Activated T-cell treated with anti-CD3 and anti-CD28 coated beads, Interleukin-2, amount 50 U/mL, for 4 hours (primary cell): Measurements from ENCODE around the gene HTRA2. TPM values are rescaled to one million over a fixed set of nuclear protein-coding genes. Genes with fewer than 3 reads are reported as not detected.
A peak's percentile ranks its signal among the peaks of the same experiment; 100 is the strongest.

Source experiments
- ATAC-seq, 2 donors: fragments of 200-7000 bp; cut with Tn5 transposase; one replicate each; pipeline ENCODE4 v1.10.0; 2021
- DNase-seq: peaks from one replicate; pipeline ENCODE4 v3.0.0-alpha.2; 2020
- H3K27me3 Mint-ChIP-seq: one replicate; pipeline ENCODE4 v1.8.0; 2021; ENCODE audit warnings: low read depth, mixed read lengths
- H3K36me3 Mint-ChIP-seq: one replicate; pipeline ENCODE4 v1.8.0; 2022; ENCODE audit warnings: mixed read lengths; ENCODE audit not compliant: insufficient read depth
- H3K4me1 Mint-ChIP-seq: one replicate; pipeline ENCODE4 v1.8.0; 2021; ENCODE audit warnings: low read depth, mixed read lengths
- H3K4me3 Mint-ChIP-seq: one replicate; pipeline ENCODE4 v1.8.0; 2021; ENCODE audit warnings: mild to moderate bottlenecking, moderate library complexity, mixed read lengths
- H3K9me3 Mint-ChIP-seq: one replicate; pipeline ENCODE4 v1.8.0; 2021; ENCODE audit warnings: mixed read lengths
- total RNA-seq, 3 donors: library from RNA; stranded (reverse); gene quantifications; one replicate each; pipeline ENCODE4 v1.2.1, GENCODE V29; 2021

Gene HTRA2
- total RNA-seq, 3 donors from 2014 or later = 46.2 to 54.6 (median 50.5) TPM

DNA sequence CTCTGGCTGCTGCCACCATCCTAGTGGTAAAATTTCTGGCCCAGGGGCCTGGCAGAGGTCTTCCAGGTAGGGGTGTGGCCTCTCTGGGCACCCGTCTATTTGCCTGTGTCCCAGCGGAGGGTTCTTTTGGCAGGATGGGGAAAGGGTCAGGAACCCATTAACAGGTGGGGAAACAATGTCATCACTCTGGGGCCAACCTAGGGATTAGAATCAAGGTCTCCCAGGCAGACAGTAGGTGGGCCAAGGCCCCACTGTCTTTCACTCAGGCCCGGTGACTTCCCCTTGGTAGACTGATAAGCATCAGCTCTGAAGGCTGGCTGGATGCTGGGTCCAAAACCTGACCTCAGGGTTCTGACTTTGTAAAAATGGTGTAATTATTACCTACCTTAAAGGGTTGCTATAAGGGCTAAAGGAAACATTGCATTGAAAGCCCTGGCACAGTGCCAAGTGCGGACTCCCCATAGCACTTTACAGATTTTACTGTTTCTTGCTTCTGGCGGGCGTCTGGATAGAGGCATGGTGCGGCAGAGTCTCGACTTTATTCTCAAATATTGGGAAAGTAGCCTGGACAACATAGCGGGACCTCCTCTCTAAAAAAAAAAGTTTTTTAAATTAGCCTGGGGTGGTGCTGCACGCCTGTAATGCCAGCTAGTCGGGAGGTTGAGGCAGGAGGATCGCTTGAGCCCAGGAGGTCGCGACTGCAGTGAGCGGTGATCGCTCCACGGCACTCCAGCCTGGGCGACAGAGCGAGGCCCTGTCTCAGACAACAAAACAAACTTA is 32.5 kb upstream of the HTRA2 start:
- no peak for ATAC-seq
- DNase-seq = no peak
- Mint-ChIP-seq H3K9me3 (no peaks in the 10 kb centered on the region), H3K27me3 (peaks cover 45% of the 10 kb centered on the region), H3K4me3 (peak overlapping the region; percentile 81), H3K36me3 (peaks cover 16% of the 10 kb centered on the region), H3K4me1 (peaks cover 26% of the 10 kb centered on the region)

DNA sequence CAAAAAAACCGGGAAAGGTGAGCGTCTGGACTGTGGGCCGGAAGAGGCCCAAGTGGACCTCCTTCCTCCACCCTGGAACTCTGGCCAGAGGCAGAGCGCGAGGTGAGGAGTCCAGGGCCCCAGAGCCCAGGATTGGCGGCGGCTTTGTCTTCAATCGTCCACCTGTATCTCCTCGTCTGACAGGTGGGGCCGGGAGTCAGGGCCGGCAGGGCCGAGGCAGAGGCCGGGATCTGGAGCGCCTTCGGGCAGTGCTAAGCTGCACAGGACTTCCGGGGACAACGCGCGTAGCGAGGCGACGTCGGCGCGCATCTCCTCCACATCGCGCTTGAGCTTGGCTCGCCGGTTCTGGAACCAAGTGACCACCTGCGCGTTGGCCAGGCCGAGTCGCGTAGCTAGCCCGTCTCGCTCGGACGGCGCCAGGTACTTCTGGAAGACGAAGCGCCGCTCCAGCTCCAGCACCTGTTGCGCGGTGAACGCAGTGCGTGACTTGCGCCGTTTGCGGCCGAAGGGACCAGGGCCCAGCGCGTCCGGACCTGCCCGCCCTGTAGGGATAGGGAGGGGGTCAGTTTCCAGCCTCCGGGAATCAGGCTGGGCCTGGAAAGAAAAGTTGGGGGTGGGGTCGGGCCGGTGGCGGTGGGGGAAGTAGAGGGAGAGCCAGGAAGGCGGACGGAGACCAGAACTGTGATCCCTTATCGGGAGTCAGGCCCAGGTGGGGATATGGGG is 31.8 kb upstream of the HTRA2 start:
- H3K36me3 Mint-ChIP-seq = peaks cover 10% of the 10 kb centered on the region

DNA sequence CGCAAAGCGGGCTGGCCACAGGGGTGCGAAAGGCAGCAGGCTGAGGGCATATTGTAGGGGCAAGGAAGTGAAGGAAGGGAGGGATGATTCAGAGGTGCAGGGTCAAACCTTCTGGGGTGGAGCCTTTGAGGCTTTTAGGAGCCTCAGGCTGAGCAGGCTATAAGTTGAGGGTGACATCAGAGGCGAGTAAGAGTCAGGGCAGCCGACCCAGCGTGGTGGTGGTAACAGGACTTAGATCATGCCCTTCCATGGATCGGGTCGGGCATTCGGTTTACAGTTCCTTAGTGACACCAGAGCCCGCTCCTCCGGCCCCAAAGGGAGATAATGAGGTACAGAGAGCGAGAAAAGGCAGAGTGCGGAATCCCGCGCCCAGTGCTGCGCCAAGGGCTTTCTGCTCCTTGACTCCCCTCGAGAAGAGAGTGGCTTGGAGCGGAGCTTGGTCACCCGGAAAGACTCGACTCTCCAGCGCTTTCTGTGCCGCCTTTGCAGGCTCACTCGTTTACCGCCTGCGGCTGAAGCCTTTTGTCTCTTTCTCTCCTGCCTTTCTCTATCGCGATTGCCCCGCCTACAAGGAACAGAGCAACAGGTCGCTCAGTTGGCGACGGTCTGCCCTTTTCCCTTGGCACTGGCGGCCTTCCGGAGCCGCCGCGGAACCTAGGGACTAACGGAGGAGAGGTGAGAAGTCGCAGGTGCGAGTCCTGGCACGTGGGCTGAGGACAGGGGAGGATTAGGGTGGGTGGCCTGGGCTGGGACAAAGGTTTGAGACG is 31.1 kb upstream of the HTRA2 start:
- Mint-ChIP-seq H3K36me3 (peaks cover 6% of the 10 kb centered on the region), H3K27me3 (peaks cover 60% of the 10 kb centered on the region), H3K4me3 (peak overlapping the region; percentile 81), H3K9me3 (no peaks in the 10 kb centered on the region), H3K4me1 (peaks cover 36% of the 10 kb centered on the region)
- ATAC-seq (peak; percentile 45 to 63), DNase-seq (no peak)

More for the DNA sequence above, 31.8 kb upstream of the HTRA2 start:
- no peaks in the 10 kb centered on the region for H3K9me3 Mint-ChIP-seq
- H3K4me3 Mint-ChIP-seq = peak overlapping the region; percentile 81
- ATAC-seq = peak; percentile 32 to 37
- peaks cover 52% of the 10 kb centered on the region for H3K27me3 Mint-ChIP-seq
- DNase-seq = no peak
- peaks cover 32% of the 10 kb centered on the region for H3K4me1 Mint-ChIP-seq

DNA sequence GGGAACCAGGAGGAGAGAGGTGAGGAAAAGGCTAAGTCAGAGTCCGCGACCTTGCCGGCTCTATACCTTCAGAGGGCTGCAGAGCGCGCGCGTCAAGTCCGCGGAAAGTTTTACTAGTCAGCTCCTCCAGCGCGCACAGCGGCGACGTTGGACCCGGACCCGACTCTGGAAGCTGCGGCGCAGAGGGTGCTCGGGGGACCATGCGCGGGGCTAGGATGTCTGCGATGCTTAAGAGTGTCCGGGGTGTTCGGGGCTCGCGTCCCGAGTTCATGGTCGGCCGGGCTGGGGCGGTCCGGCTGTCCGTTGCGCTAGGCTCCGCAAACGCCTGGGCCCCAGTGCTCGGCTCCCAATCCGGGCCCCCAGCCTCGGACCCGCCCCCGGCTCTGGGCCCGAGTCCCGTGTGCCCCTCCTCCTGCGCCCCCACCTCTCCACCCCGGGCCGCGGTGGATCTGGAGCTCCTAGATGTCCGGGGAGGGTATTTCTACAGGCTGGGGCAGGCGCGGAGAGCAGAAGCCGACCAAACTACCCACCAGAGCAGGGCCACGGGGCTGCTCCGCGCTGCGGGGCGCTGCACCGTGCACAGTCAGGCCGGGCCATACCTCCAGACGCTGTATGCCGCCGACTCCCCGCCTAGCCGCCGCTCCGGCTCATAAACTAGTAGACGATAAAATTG is 30.3 kb upstream of the HTRA2 start, which contains the start of gene LBX2:
Gene LBX2, minus strand, starts transcription at position 337 of the 673 bp plus-strand sequence. Its CDS starts 66 bp downstream, at position 271.
- peak within 1 kb of the TSS; percentile 81 for H3K4me3 Mint-ChIP-seq
- DNase-seq (no peak), ATAC-seq (peak; percentile 29 to 35)
- peaks cover 3% of the 10 kb centered on the region for H3K36me3 Mint-ChIP-seq
- peaks cover 42% of the 10 kb centered on the region for H3K4me1 Mint-ChIP-seq
- H3K9me3 Mint-ChIP-seq = no peaks in the 10 kb centered on the region
- peaks cover 67% of the 10 kb centered on the region for H3K27me3 Mint-ChIP-seq

DNA sequence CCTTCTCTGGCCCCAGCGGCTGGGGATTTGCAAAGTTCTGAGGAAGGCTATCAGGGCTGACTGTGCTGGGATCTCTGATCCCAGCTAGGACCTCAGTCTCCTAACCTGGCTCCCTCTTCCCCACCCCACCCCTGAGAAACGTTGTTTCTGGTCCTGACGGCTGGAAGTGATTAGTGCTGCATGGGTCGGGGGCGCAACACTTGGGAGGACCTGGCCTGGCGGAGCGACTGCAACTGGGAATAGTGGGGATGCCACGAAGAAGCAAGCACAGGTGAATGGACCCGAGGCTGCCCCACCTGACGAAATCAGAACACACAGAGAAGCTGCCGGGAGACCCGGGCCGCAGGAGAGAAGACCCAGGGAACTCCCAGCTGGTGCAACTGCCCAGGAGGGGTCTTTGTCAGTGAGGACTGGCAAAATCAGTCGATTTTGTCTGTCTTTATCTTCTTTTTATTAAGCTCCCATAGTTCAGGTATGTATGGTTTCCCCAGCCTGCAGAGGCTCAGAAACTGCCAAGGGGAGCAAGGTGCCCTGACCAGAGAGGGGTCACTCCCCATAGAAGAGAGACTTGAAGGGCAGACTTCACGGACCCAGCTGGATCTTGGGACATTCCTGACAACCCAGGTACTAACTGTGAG is 29.7 kb upstream of the HTRA2 start:
- Mint-ChIP-seq H3K27me3 (peaks cover 71% of the 10 kb centered on the region), H3K36me3 (peaks cover 10% of the 10 kb centered on the region), H3K4me3 (no peak overlapping the region), H3K4me1 (peaks cover 46% of the 10 kb centered on the region), H3K9me3 (no peaks in the 10 kb centered on the region)
- no peak for DNase-seq
- no peak for ATAC-seq

DNA sequence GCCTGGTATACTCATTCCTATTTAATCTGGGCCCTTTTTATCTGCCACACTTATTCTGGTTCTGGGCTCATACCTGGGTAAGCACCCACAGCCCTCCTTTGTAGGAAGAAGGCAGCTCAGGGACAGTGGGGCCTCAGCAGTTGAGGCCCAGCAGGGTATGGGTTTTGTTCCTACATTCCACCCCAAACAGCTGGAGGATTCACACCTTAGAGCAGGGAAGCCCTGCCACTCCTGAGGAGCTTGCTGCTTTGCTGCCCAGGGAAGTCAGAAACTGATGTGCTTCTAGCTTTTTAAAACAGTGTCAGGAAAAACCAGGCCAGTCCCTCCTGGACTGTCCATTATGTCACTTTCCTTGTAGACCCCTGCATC is 29.2 kb upstream of the HTRA2 start:
- Mint-ChIP-seq H3K27me3 (peaks cover 71% of the 10 kb centered on the region), H3K4me1 (peaks cover 46% of the 10 kb centered on the region), H3K36me3 (peaks cover 14% of the 10 kb centered on the region), H3K9me3 (no peaks in the 10 kb centered on the region), H3K4me3 (no peak overlapping the region)
- DNase-seq = no peak
- ATAC-seq = no peak

DNA sequence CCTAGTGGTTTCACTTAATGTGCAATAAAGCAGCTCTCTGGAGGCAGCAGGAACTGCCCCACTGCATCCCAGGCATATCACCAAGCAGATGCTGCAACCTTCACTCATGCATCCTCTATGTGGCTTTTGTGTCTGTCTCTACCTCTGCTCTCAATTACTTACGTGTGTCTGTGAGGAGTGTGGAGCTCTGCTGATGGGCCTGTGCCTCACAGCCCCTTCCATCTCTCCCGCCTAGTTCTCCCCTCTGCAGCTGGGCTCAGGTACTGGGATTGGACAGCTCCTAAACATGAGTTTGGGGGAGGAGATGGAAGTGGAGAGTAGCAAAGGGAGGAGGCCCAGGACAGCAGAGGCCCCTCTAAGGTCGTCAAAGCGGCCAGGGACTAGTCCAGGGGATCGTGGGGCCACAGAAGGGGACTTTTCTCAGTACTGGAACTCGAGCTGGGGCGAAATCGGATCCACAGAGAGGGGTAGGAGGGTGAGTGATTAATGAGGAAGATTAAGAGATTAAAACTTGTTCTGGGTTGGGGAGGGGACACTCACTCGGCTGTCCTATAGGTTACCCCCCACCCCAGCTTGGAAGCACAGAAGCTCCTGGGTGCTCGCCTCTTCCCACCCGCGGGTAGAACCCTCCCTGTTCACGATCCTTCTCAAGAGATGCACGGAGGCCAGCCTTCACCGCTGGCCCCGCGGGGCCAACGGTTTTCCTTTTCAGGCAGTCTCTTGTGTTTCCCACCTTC is 28.2 kb upstream of the HTRA2 start:
- peaks cover 15% of the 10 kb centered on the region for H3K36me3 Mint-ChIP-seq
- peaks cover 71% of the 10 kb centered on the region for H3K27me3 Mint-ChIP-seq
- H3K4me1 Mint-ChIP-seq = peaks cover 51% of the 10 kb centered on the region
- ATAC-seq (no peak), DNase-seq (no peak)
- H3K4me3 Mint-ChIP-seq = peak overlapping the region; percentile 62
- no peaks in the 10 kb centered on the region for H3K9me3 Mint-ChIP-seq

DNA sequence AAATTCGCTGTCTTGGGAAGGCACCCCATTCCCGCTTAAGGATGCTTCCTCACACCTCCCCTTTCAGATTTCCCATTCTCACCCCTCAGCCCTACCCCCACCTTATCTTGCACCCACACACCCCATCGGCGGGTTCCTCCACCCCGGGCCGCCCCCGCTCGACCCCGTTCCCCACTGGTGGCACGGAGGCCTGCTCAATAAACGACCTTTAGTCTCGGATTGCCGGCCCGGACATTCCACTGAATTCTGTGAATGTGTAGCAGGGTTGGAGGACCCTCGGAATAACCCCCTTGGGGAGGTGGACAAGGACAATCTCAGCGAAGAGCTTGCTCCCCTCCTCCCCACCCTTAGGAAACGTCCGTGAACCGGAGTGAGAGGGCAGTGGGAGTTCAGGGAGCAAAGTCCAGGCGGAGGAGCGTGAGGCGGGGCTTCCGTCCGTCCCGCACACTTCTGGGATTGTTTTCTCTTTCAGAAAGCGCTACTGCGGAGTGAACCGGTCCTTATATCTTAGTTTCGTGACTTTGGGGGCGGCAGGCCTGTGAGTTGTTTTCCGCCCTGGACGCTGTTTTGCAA is 27.5 kb upstream of the HTRA2 start:
- Mint-ChIP-seq H3K4me3 (peak overlapping the region; percentile 71), H3K9me3 (no peaks in the 10 kb centered on the region), H3K36me3 (peaks cover 18% of the 10 kb centered on the region), H3K4me1 (peaks cover 57% of the 10 kb centered on the region), H3K27me3 (peaks cover 71% of the 10 kb centered on the region)
- ATAC-seq (no peak), DNase-seq (no peak)

DNA sequence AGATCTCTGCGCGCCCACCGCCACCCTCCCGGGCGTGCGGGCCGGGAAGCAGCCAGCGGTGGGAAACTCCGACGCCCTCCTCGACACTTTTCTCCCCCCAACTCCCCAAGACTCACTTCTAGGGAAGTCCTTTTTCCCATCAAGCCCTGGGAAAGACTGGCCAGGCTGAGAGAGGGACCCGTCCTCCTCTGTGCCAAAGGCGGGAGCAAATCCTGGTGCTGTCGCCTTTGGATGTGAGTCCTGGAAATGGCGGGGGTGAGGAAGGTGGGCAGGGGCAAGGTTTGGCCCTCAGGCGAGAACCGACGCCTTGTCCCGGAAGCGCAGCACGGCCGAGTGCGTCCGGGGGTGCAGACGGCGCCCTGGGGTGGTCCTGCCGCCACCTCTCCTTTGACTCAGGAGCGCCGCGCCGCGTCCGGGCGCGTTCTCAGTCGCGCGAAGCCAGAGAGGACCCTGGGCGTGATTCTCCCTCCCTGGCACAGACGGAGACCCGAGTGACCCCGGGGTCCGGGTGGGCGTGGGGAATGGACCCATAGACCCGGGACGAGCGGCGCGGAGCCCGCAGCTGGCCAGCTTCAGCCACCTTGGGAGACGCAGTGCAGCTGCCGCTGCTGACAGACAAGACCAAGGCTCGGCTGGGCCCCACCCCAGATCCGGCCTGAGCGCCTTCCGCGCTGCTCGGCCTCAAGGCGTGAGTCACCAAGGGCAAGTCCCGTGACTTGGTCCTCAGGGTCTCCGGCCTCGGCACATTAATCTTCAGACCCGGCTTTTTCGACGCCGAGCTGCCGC is 26.8 kb upstream of the HTRA2 start:
- Mint-ChIP-seq H3K4me1 (peaks cover 56% of the 10 kb centered on the region), H3K9me3 (no peaks in the 10 kb centered on the region), H3K27me3 (peaks cover 69% of the 10 kb centered on the region), H3K36me3 (peaks cover 18% of the 10 kb centered on the region), H3K4me3 (peak overlapping the region; percentile 71)
- DNase-seq (no peak), ATAC-seq (no peak)

DNA sequence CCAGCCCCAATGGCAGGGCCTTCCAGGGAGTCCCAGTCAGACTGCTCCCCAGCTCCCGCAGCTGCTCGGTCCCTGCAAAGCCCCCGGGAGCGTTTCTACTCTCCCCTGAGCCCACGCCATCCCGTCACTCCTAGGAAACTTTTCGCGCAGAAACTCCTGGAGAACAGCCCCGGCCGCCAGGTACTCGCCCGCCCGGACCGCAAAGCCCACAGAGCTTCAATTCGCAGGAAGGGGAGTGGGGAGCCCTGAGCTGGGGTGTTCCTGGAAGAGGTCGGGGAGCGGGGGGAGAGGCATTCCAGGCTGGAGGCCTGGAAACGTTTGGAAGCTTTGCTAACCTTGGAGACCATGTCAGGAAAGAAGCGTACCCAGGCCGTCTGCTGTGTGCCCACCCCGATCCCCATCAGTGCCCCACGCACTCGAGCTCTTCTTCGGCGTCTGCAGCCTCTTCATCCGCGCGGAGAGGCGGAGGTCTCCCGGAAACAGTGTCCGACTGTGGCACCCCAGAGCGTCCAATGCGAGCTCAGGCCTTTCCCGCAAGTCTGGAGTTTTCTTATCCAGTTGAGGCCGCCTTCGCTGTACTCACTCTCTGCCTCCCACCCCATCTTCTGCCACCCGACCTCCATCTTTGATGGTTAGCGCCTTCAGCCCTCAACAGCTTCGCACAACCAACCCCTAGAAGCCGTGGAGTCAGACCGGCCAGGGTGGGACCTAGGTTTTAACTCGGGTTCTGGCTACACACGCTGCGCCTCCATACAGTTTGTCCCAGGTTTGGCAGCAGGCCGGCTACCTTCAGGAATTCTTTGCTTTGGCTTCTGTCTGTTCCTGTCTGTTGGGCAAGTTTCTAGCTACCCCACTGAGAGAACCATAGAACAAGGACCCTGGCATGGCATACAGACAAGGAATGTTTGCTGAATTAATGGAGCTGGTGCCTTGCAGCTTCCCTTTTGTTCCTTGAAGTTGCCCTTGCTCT is 25.9 kb upstream of the HTRA2 start:
- peak overlapping the region; percentile 71 for H3K4me3 Mint-ChIP-seq

DNA sequence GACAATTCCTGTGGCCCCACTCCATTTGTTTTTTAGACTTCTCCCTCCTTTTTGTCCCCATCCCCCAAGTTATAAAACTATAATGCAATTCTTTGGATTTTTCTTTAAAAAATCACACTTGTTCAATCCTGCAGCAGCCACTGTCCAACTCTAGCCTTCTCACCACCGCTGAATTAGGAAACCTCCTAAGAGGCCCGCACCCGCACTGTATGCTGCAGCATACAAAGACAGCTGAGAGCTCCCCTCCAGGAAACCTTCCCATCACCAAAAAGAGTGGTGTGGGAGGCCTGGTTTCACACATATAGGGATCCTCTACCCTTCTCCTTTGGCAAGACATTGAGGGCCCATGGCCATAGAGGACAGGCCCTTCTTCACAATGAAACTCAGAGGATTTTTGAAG is 25.1 kb upstream of the HTRA2 start:
- Mint-ChIP-seq H3K36me3 (peaks cover 18% of the 10 kb centered on the region), H3K9me3 (no peaks in the 10 kb centered on the region), H3K4me3 (peak overlapping the region; percentile 44), H3K27me3 (peaks cover 55% of the 10 kb centered on the region), H3K4me1 (peaks cover 52% of the 10 kb centered on the region)
- ATAC-seq (no peak), DNase-seq (no peak)

More for the DNA sequence above, 25.9 kb upstream of the HTRA2 start:
- Mint-ChIP-seq H3K4me1 (peaks cover 57% of the 10 kb centered on the region), H3K27me3 (peaks cover 60% of the 10 kb centered on the region), H3K36me3 (peaks cover 18% of the 10 kb centered on the region), H3K9me3 (no peaks in the 10 kb centered on the region)
- no peak for ATAC-seq
- DNase-seq = no peak
